Stimulated activated CD8-positive, alpha-beta memory T cell treated with anti-CD3 and anti-CD28 coated beads, Interleukin-2, amount 100 ng/mL, for 1 hour (primary cell): Measurements from ENCODE around the gene CCDC178.
"Not testable (repeated sequence)": the region's sequence is repeated elsewhere in the genome, so short reads cannot be mapped to it uniquely, and the experiment has no call there.

Experiments
- DNase-seq, 2 donors: peaks; one replicate each; pipeline ENCODE4 v3.0.0-alpha.2; 2020; ENCODE audit warnings: low read depth in 2 of 2

CCDC178 gene

GRCh38 chr18:33440060-33441043 lies at the start of gene CCDC178:
CCDC178 (minus strand) TSS chr18:33440721; CDS start chr18:33412088, 28,633 bp downstream.
- DNase-seq, result no peak

- DNase-seq, result no peak
Observed at GRCh38 chr18:33483908-33484307, 43.4 kb upstream of the CCDC178 start.

- DNase-seq, result no peak
Observed at GRCh38 chr18:33472509-33472908, 32.0 kb upstream of the CCDC178 start.

GRCh38 chr18:33470216-33470615 lies 29.7 kb upstream of the CCDC178 start:
- DNase-seq, result no peak

GRCh38 chr18:33469699-33470098 lies 29.2 kb upstream of the CCDC178 start:
- DNase-seq, result no peak

GRCh38 chr18:33467531-33467930 lies 27.0 kb upstream of the CCDC178 start:
- DNase-seq, result no peak

- DNase-seq, result no peak
Observed at GRCh38 chr18:33466822-33467221, 26.3 kb upstream of the CCDC178 start.

GRCh38 chr18:33460681-33461080 lies 20.2 kb upstream of the CCDC178 start:
- DNase-seq, result no peak

- DNase-seq, result no peak
Observed at GRCh38 chr18:33459612-33460011, 19.1 kb upstream of the CCDC178 start.

- no peak for DNase-seq
Observed at GRCh38 chr18:33446604-33447003, 6.1 kb upstream of the CCDC178 start.

GRCh38 chr18:33444709-33445108 lies 4.2 kb upstream of the CCDC178 start:
- no peak for DNase-seq

GRCh38 chr18:33432857-33433256 lies 7.7 kb downstream of the CCDC178 start:
- no peak for DNase-seq

GRCh38 chr18:33427549-33427948 lies 13.0 kb downstream of the CCDC178 start:
- no peak for DNase-seq

- DNase-seq, result no peak
Observed at GRCh38 chr18:33424266-33424946, 16.1 kb downstream of the CCDC178 start.

- no peak for DNase-seq
Observed at GRCh38 chr18:33421225-33421624, 19.3 kb downstream of the CCDC178 start.

- DNase-seq, result no peak
Observed at GRCh38 chr18:33404244-33404873, 36.2 kb downstream of the CCDC178 start.

- not testable (repeated sequence) for DNase-seq
Observed at GRCh38 chr18:33398939-33399338, 41.6 kb downstream of the CCDC178 start.

GRCh38 chr18:33375829-33376228 lies 64.7 kb downstream of the CCDC178 start:
- DNase-seq, result no peak

- DNase-seq, result no peak
Observed at GRCh38 chr18:33372442-33372841, 68.1 kb downstream of the CCDC178 start.

GRCh38 chr18:33369711-33370449 lies 70.6 kb downstream of the CCDC178 start:
- DNase-seq, result no peak

GRCh38 chr18:33356735-33357134 lies 83.8 kb downstream of the CCDC178 start:
- no peak for DNase-seq

- DNase-seq, result no peak
Observed at GRCh38 chr18:33355756-33356155, 84.8 kb downstream of the CCDC178 start.
